GM12878 (cell line): ENCODE measurements around the gene MED31. TPM values are rescaled to one million over a fixed set of nuclear protein-coding genes. Genes with fewer than 3 reads are reported as not detected.

Experiments
- ATAC-seq: fragments of 200-7000 bp; cut with Tn5 transposase; 3 replicates; pipeline ENCODE4 v1.9.1; 2020; ENCODE audit warnings: mild to moderate bottlenecking, moderate library complexity
- BruUV-seq: library from RNA; stranded (reverse); fragments of 400-500 nt; replicated peaks from 2 replicates; lab custom pipeline; 2021; lab: Mats Ljungman, UMichigan
- CTCF ChIA-PET: fragments of 300-600 bp; sonication (Branson Sonifier 250); formaldehyde crosslinking; extraction: SDS; loops from one replicate; lab custom pipeline; 2021; ENCODE audit warnings: inconsistent platforms; lab: Yijun Ruan, JAX
- POLR2A ChIA-PET: fragments of 350-600 bp; formaldehyde crosslinking; extraction: SDS; loops from one replicate; lab custom pipeline; 2021; ENCODE audit warnings: inconsistent platforms; lab: Charles Lee
- RAD21 ChIA-PET: fragments of 300-600 bp; sonication (Branson Sonifier 250); formaldehyde crosslinking; loops from one replicate; lab custom pipeline; 2023; ENCODE audit warnings: antibody characterized with exemption; ENCODE audit not compliant: unreplicated experiment; lab: Charles Lee
- SMC1A ChIA-PET: fragments of 300-600 bp; sonication (Branson Sonifier 250); formaldehyde crosslinking; loops from one replicate; lab custom pipeline; 2023; ENCODE audit not compliant: unreplicated experiment, uncharacterized antibody; lab: Charles Lee
- DNase-seq: peaks from one replicate; pipeline ENCODE4 v3.0.0-alpha.2; 2011; ENCODE audit warnings: low read depth, low spot score
- FAIRE-seq: peaks from 3 replicates; lab custom pipeline; 2011; peaks lifted over from hg19 to GRCh38; lab: Jason Lieb, UNC
- H2AFZ ChIP-seq: 2 replicates; pipeline ENCODE4 v1.6.0; 2011; ENCODE audit warnings: low read depth, low read length, control low read depth; ENCODE audit not compliant: control insufficient read depth
- H3K27ac ChIP-seq: 2 replicates; pipeline ENCODE4 v1.5.1; 2011; ENCODE audit warnings: control low read depth; ENCODE audit not compliant: control insufficient read depth, insufficient read depth
- H3K27me3 ChIP-seq, 2 experiments: replicated peaks in 1 of 2; 2 replicates each; pipeline versions ENCODE4 v1.6.0 to v1.6.1; 2011; ENCODE audit warnings: low read length in 1 of 2; ENCODE audit not compliant: control insufficient read depth in 2 of 2, insufficient read depth in 2 of 2
- H3K36me3 ChIP-seq, 2 experiments: 2 replicates each; pipeline ENCODE4 v1.5.1; 2011; ENCODE audit warnings: low read length in 1 of 2; ENCODE audit not compliant: control insufficient read depth in 2 of 2, insufficient read depth in 2 of 2
- H3K4me1 ChIP-seq: 2 replicates; pipeline ENCODE4 v1.6.1; 2011; ENCODE audit warnings: mild to moderate bottlenecking, low read length, moderate library complexity, mixed read lengths; ENCODE audit not compliant: control insufficient read depth, insufficient read depth
- H3K4me2 ChIP-seq: 2 replicates; pipeline ENCODE4 v1.6.0; 2011; ENCODE audit warnings: control low read depth; ENCODE audit not compliant: control insufficient read depth, insufficient read depth
- H3K4me3 ChIP-seq: fragments of 200-600 bp; sonication (generic); 2 replicates; pipeline ENCODE4 v1.5.1; 2016
- H3K79me2 ChIP-seq: 2 replicates; pipeline ENCODE4 v1.6.0; 2011; ENCODE audit warnings: low read length; ENCODE audit not compliant: control insufficient read depth, insufficient read depth
- H3K9ac ChIP-seq: 2 replicates; pipeline ENCODE4 v1.8.0; 2011; ENCODE audit warnings: low read length, control low read depth, mixed read lengths; ENCODE audit not compliant: control insufficient read depth, insufficient read depth
- H3K9me3 ChIP-seq: replicated peaks from 3 replicates; pipeline ENCODE4 v1.5.1; 2011; ENCODE audit warnings: mild to moderate bottlenecking, low read length; ENCODE audit not compliant: control insufficient read depth, insufficient read depth
- H4K20me1 ChIP-seq: 2 replicates; pipeline ENCODE4 v1.6.0; 2011; ENCODE audit not compliant: control insufficient read depth, insufficient read depth
- ASH2L ChIP-seq: fragments of 300-600, 200-600 bp; sonication (generic); IDR thresholded peaks from 2 replicates; pipeline ENCODE4 v1.6.1; 2017; ENCODE audit warnings: low read depth, mild to moderate bottlenecking, borderline replicate concordance
- ATF3 ChIP-seq: IDR thresholded peaks from 2 replicates; pipeline ENCODE4 v1.6.1; 2011; ENCODE audit warnings: low read depth, mild to moderate bottlenecking, low read length, moderate library complexity, borderline replicate concordance; ENCODE audit errors: extremely low read depth
- E2F4 ChIP-seq: IDR thresholded peaks from 2 replicates; pipeline ENCODE4 v1.6.1; 2012; ENCODE audit warnings: low read depth, low read length, improper control_type of control experiment
- KAT2A ChIP-seq: conservative IDR thresholded peaks from 2 replicates; pipeline ENCODE4 v1.6.1; 2011; ENCODE audit warnings: low read depth, low read length; ENCODE audit not compliant: control insufficient read depth
- NR2C1 ChIP-seq: fragments of 450-650 bp; IDR thresholded peaks from 2 replicates; pipeline ENCODE4 v1.6.1; 2017; ENCODE audit warnings: antibody characterized with exemption, mild to moderate bottlenecking, moderate library complexity
- RAD51 ChIP-seq: fragments of 450-650 bp; IDR thresholded peaks from 2 replicates; pipeline ENCODE4 v1.6.1; 2016; ENCODE audit warnings: moderate library complexity, mild to moderate bottlenecking, inconsistent platforms
- RBBP5 ChIP-seq: fragments of 200-600 bp; sonication (generic); conservative IDR thresholded peaks from 2 replicates; pipeline ENCODE4 v1.6.1; 2016
- SUZ12 ChIP-seq: fragments of 200-600 bp; sonication (generic); IDR thresholded peaks from one replicate; pipeline ENCODE4 v1.6.1; 2018; ENCODE audit warnings: antibody characterized with exemption, mild to moderate bottlenecking; ENCODE audit not compliant: unreplicated experiment
- TBL1XR1 ChIP-seq: IDR thresholded peaks from 2 replicates; pipeline ENCODE4 v1.6.1; 2012; ENCODE audit warnings: low read depth, low read length, improper control_type of control experiment
- TCF12 ChIP-seq: IDR thresholded peaks from 2 replicates; pipeline ENCODE4 v1.6.1; 2011; ENCODE audit warnings: low read depth, mild to moderate bottlenecking, low read length
- WGBS: methylation state at CpG from one replicate; pipeline ENCODE4 v1.1.6; 2016; ENCODE audit warnings: low lambda C conversion rate; ENCODE audit not compliant: insufficient replicate concordance, insufficient coverage; ENCODE audit errors: missing lambda C conversion rate; 5-methylcytosine and 5-hydroxymethylcytosine counted together
- in situ Hi-C: fragments of 300-500 bp; cut with MboI; formaldehyde crosslinking; loops from 9 replicates; pipeline ENCODE4 v1.14.3; 2018; ENCODE audit warnings: mixed read lengths
- intact Hi-C: fragments of 100-400 bp; cut with micrococcal nuclease; formaldehyde crosslinking; loops from one replicate; pipeline ENCODE4 v1.14.2; 2022; ENCODE audit not compliant: unreplicated experiment
- polyA plus RNA-seq, 11 experiments: library from polyadenylated mRNA; depleted of rRNA in 4 of 11; unstranded in 6 of 11; stranded (reverse) in 5 of 11; fragments of >200 nt; fragmentation: Nextera tagmentation in 4 of 11; fragmentation: Illumina TruSeq in 1 of 11; extraction: Ambion mirVana in 4 of 11; extraction: Trizol in 1 of 11; gene quantifications; 1 replicate in 1 of 11; 2 replicates in 10 of 11; pipeline versions ENCODE4 v1.2.1 to v1.2.3, GENCODE V29; 2011 to 2016; ENCODE audit warnings: inconsistent platforms in 2 of 11, missing spikeins in 2 of 11, low read depth in 1 of 11
- total RNA-seq, 4 experiments: library from RNA; depleted of rRNA in 3 of 4; stranded (reverse); fragments of >200 nt in 3 of 4; fragmentation: Illumina TruSeq in 1 of 4; extraction: Trizol in 1 of 4; gene quantifications; 2 replicates each; pipeline versions ENCODE4 v1.2.1 to v1.2.3, GENCODE V29; 2013 to 2021
- TF ChIP-seq, protein P1 (sequence below): fragments of 450-650 bp; formaldehyde crosslinking; IDR thresholded peaks from 2 replicates; pipeline ENCODE4 v1.4.0; 2020; ENCODE audit warnings: mild to moderate bottlenecking, moderate library complexity
- TF ChIP-seq, protein P2 (sequence below): fragments of 450-650 bp; IDR thresholded peaks from 2 replicates; pipeline ENCODE4 v1.6.1; 2017; ENCODE audit warnings: low read depth, mild to moderate bottlenecking, moderate library complexity

MED31 gene
- total and polyA plus RNA-seq, 10 of the 15 experiments (the other 5 are each of a cell fraction or from before 2014, with no cell fraction given): 14.4 to 71.1 (median 34.6) TPM

DNA sequence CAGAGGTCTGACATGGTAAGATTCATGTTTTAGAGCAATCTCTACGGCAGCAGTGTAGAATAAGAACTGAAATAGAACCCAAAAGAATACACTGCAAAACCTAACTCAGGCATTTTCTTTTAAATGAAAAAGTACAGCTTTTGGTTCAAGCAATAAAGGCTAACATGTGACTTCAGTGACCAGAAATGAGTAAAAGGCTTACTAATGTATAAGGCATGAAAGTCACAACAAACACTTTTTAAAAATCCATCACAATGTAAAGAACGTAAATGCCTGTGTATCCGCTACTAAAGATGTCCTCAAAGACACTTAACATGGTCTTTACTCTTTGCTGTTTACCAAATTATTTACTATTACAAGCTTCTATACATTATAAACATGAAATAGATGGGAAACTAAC is 27.5 kb downstream of the MED31 start (continued):
- TF ChIP-seq RBBP5: no peak
- TF ChIP-seq TBL1XR1: no peak
- no peak for TF ChIP-seq E2F4
- TF ChIP-seq KAT2A: no peak
- TF ChIP-seq SUZ12: no peak

GRCh38 chr17:6611231-6611630 is 40.2 kb downstream of the MED31 start:
- no peaks in the 10 kb centered on the region for H3K27me3 ChIP-seq
- H4K20me1 ChIP-seq: no peaks in the 10 kb centered on the region
- ChIA-PET RAD21 (no interaction called here), POLR2A (no interaction called here), CTCF (no interaction called here), SMC1A (no interaction called here)
- in situ Hi-C loops: no loop called here
- TF ChIP-seq, protein P1, sequence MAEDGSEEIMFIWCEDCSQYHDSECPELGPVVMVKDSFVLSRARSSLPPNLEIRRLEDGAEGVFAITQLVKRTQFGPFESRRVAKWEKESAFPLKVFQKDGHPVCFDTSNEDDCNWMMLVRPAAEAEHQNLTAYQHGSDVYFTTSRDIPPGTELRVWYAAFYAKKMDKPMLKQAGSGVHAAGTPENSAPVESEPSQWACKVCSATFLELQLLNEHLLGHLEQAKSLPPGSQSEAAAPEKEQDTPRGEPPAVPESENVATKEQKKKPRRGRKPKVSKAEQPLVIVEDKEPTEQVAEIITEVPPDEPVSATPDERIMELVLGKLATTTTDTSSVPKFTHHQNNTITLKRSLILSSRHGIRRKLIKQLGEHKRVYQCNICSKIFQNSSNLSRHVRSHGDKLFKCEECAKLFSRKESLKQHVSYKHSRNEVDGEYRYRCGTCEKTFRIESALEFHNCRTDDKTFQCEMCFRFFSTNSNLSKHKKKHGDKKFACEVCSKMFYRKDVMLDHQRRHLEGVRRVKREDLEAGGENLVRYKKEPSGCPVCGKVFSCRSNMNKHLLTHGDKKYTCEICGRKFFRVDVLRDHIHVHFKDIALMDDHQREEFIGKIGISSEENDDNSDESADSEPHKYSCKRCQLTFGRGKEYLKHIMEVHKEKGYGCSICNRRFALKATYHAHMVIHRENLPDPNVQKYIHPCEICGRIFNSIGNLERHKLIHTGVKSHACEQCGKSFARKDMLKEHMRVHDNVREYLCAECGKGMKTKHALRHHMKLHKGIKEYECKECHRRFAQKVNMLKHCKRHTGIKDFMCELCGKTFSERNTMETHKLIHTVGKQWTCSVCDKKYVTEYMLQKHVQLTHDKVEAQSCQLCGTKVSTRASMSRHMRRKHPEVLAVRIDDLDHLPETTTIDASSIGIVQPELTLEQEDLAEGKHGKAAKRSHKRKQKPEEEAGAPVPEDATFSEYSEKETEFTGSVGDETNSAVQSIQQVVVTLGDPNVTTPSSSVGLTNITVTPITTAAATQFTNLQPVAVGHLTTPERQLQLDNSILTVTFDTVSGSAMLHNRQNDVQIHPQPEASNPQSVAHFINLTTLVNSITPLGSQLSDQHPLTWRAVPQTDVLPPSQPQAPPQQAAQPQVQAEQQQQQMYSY: no peak
- TF ChIP-seq ATF3 (no peak), RAD51 (no peak), TCF12 (no peak), NR2C1 (no peak), ASH2L (no peak)
- TF ChIP-seq, protein P2, sequence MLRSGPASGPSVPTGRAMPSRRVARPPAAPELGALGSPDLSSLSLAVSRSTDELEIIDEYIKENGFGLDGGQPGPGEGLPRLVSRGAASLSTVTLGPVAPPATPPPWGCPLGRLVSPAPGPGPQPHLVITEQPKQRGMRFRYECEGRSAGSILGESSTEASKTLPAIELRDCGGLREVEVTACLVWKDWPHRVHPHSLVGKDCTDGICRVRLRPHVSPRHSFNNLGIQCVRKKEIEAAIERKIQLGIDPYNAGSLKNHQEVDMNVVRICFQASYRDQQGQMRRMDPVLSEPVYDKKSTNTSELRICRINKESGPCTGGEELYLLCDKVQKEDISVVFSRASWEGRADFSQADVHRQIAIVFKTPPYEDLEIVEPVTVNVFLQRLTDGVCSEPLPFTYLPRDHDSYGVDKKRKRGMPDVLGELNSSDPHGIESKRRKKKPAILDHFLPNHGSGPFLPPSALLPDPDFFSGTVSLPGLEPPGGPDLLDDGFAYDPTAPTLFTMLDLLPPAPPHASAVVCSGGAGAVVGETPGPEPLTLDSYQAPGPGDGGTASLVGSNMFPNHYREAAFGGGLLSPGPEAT: no peak
- no peak overlapping the region for H2AFZ ChIP-seq
- H3K4me3 ChIP-seq: no peak overlapping the region
- H3K4me2 ChIP-seq: no peak overlapping the region
- intact Hi-C loops: no loop called here
- H3K9me3 ChIP-seq: no peaks in the 10 kb centered on the region
- BruUV-seq: no TSS peak
- ATAC-seq (no peak), FAIRE-seq (no peak), DNase-seq (no peak)
- H3K9ac ChIP-seq: no peak overlapping the region
- 100% methylated on average over 4 of the region's 4 CpGs for WGBS
- peaks cover 5 to 10% of the 10 kb centered on the region in 2 experiments for H3K36me3 ChIP-seq
- H3K27ac ChIP-seq: no peak overlapping the region
- no peaks in the 10 kb centered on the region for H3K79me2 ChIP-seq
- H3K4me1 ChIP-seq: no peaks in the 10 kb centered on the region
